H1 (cell line): Measurements from ENCODE around the gene ANO2. TPM values are rescaled to one million over a fixed set of nuclear protein-coding genes. Genes with fewer than 3 reads are reported as not detected.

Source experiments
- CTCF ChIA-PET: fragments of 300-600 bp; sonication (Branson Sonifier 250); formaldehyde crosslinking; loops from one replicate; lab custom pipeline; 2021; ENCODE audit not compliant: partially characterized antibody; lab: Charles Lee
- POLR2A ChIA-PET: fragments of 300-600 bp; sonication (Branson Sonifier 250); formaldehyde crosslinking; loops from one replicate; lab custom pipeline; 2021; ENCODE audit warnings: inconsistent platforms; ENCODE audit not compliant: partially characterized antibody; lab: Charles Lee
- DNase-seq, 2 experiments: peaks; one replicate each; pipeline versions ENCODE4 v3.0.0 to v3.0.0-alpha.2; 2010 to 2022; ENCODE audit warnings: low spot score in 2 of 2, low read depth in 1 of 2, mixed read lengths in 1 of 2
- FAIRE-seq: peaks from 2 replicates; lab custom pipeline; 2011; peaks lifted over from hg19 to GRCh38; lab: Jason Lieb, UNC
- H2AFZ ChIP-seq: 2 replicates; pipeline ENCODE4 v1.8.1; 2012; ENCODE audit warnings: low read length, inconsistent platforms
- H2AK5ac ChIP-seq: 2 replicates; pipeline ENCODE4 v1.6.1; 2013; ENCODE audit warnings: low read depth, low read length
- H2BK120ac ChIP-seq: replicated peaks from 2 replicates; pipeline ENCODE3; 2013; ENCODE audit warnings: low read depth, low read length, inconsistent platforms
- H2BK12ac ChIP-seq: 2 replicates; pipeline ENCODE4 v1.6.1; 2013; ENCODE audit warnings: low read depth, low read length
- H2BK15ac ChIP-seq: 2 replicates; pipeline ENCODE4 v1.6.1; 2013; ENCODE audit warnings: low read length
- H2BK20ac ChIP-seq: 2 replicates; pipeline ENCODE4 v1.6.1; 2013; ENCODE audit warnings: low read length
- H2BK5ac ChIP-seq: 2 replicates; pipeline ENCODE4 v1.6.1; 2013; ENCODE audit warnings: low read depth, low read length
- H3K14ac ChIP-seq: 2 replicates; pipeline ENCODE4 v1.6.1; 2013; ENCODE audit warnings: inconsistent platforms; ENCODE audit not compliant: insufficient read length
- H3K18ac ChIP-seq: 2 replicates; pipeline ENCODE4 v1.6.1; 2013; ENCODE audit warnings: low read length; ENCODE audit errors: extremely low read depth
- H3K23ac ChIP-seq: 2 replicates; pipeline ENCODE4 v1.6.1; 2013; ENCODE audit warnings: inconsistent platforms; ENCODE audit not compliant: insufficient read length
- H3K23me2 ChIP-seq: 2 replicates; pipeline ENCODE4 v1.6.1; 2013; ENCODE audit warnings: low read depth, low read length
- H3K27ac ChIP-seq: 2 replicates; pipeline ENCODE4 v1.6.1; 2011; ENCODE audit warnings: low read depth, low read length, inconsistent platforms
- H3K27me3 ChIP-seq, 4 experiments: replicated peaks in 1 of 4; 1 replicate in 1 of 4; 2 replicates in 3 of 4; pipeline versions ENCODE4 v1.6.1 to v1.8.1; 2011 to 2013; ENCODE audit warnings: low read length in 3 of 4, mild to moderate bottlenecking in 3 of 4, inconsistent platforms in 2 of 4, mixed read lengths in 2 of 4, moderate library complexity in 1 of 4; ENCODE audit not compliant: control insufficient read depth in 3 of 4, insufficient read depth in 3 of 4; ENCODE audit errors: extremely low read depth in 1 of 4
- H3K36me3 ChIP-seq, 4 experiments: 2 replicates each; pipeline versions ENCODE4 v1.6.1 to v1.8.1; 2011 to 2013; ENCODE audit warnings: mild to moderate bottlenecking in 4 of 4, low read length in 3 of 4, moderate library complexity in 2 of 4, control low read depth in 1 of 4, inconsistent platforms in 1 of 4; ENCODE audit not compliant: insufficient read depth in 4 of 4, control insufficient read depth in 2 of 4
- H3K4ac ChIP-seq: replicated peaks from 2 replicates; pipeline ENCODE3; 2013; ENCODE audit warnings: low read length, low read depth, mixed read lengths, inconsistent platforms; ENCODE audit not compliant: insufficient read length
- H3K4me1 ChIP-seq, 4 experiments: replicated peaks in 1 of 4; 1 replicate in 1 of 4; 2 replicates in 3 of 4; pipeline versions ENCODE4 v1.6.1 to v1.8.1; 2011 to 2013; ENCODE audit warnings: low read length in 3 of 4, inconsistent platforms in 2 of 4, mixed read lengths in 1 of 4; ENCODE audit not compliant: insufficient read depth in 4 of 4, control insufficient read depth in 3 of 4
- H3K4me2 ChIP-seq, 2 experiments: 2 replicates each; pipeline versions ENCODE4 v1.6.1 to v1.8.1; 2011 to 2013; ENCODE audit warnings: low read depth in 2 of 2, low read length in 2 of 2, control low read depth in 1 of 2, inconsistent platforms in 1 of 2, mild to moderate bottlenecking in 1 of 2; ENCODE audit not compliant: insufficient read depth in 1 of 2
- H3K4me3 ChIP-seq, 4 experiments: fragments of 200-600, 300-600 bp in 1 of 4; sonication (generic), shearing (Covaris generic), sonication (Bioruptor Twin) in 1 of 4; 2 replicates each; pipeline versions ENCODE4 v1.5.1 to v1.8.1; 2011 to 2016; ENCODE audit warnings: low read length in 4 of 4, low read depth in 3 of 4, control low read depth in 2 of 4, inconsistent platforms in 2 of 4, mild to moderate bottlenecking in 2 of 4, mixed read lengths in 1 of 4, moderate library complexity in 1 of 4; ENCODE audit not compliant: insufficient read depth in 2 of 4; ENCODE audit errors: extremely low read depth in 1 of 4
- H3K56ac ChIP-seq: replicated peaks from 2 replicates; pipeline ENCODE3; 2013; ENCODE audit warnings: low read depth, mild to moderate bottlenecking, mixed read lengths, low read length, inconsistent platforms; ENCODE audit not compliant: insufficient read length
- H3K79me1 ChIP-seq: 2 replicates; pipeline ENCODE4 v1.6.1; 2013; ENCODE audit warnings: low read depth, low read length, control low read depth
- H3K79me2 ChIP-seq, 2 experiments: 2 replicates each; pipeline versions ENCODE4 v1.6.1 to v1.8.1; 2012 to 2013; ENCODE audit warnings: low read length in 2 of 2, mild to moderate bottlenecking in 2 of 2, inconsistent platforms in 1 of 2; ENCODE audit not compliant: insufficient read depth in 2 of 2, control insufficient read depth in 1 of 2
- H3K9ac ChIP-seq, 4 experiments: replicated peaks in 1 of 4; 1 replicate in 1 of 4; 2 replicates in 3 of 4; pipeline versions ENCODE4 v1.6.1 to v1.8.1; 2011 to 2013; ENCODE audit warnings: low read depth in 3 of 4, low read length in 3 of 4, control low read depth in 2 of 4, mild to moderate bottlenecking in 2 of 4, moderate library complexity in 2 of 4, inconsistent platforms in 1 of 4; ENCODE audit errors: extremely low read depth in 1 of 4
- H3K9me3 ChIP-seq, 2 experiments: 2 replicates each; pipeline versions ENCODE4 v1.6.1 to v1.8.1; 2012 to 2013; ENCODE audit warnings: mild to moderate bottlenecking in 2 of 2, moderate library complexity in 2 of 2, control low read depth in 1 of 2, inconsistent platforms in 1 of 2, low read depth in 1 of 2, low read length in 1 of 2, mixed read lengths in 1 of 2; ENCODE audit not compliant: insufficient read depth in 2 of 2
- H4K20me1 ChIP-seq, 2 experiments: replicated peaks in 1 of 2; 2 replicates each; pipeline versions ENCODE3 to v1.8.1; 2011 to 2013; ENCODE audit warnings: inconsistent platforms in 2 of 2, low read length in 2 of 2, mild to moderate bottlenecking in 1 of 2; ENCODE audit not compliant: insufficient read depth in 2 of 2, control insufficient read depth in 1 of 2
- H4K5ac ChIP-seq: 2 replicates; pipeline ENCODE4 v1.6.1; 2013; ENCODE audit warnings: low read length, low read depth, mixed read lengths, inconsistent platforms; ENCODE audit not compliant: insufficient read length
- H4K8ac ChIP-seq: 2 replicates; pipeline ENCODE4 v1.8.0; 2013; ENCODE audit warnings: mild to moderate bottlenecking, moderate library complexity, low read length, inconsistent platforms; ENCODE audit not compliant: insufficient read depth; ENCODE audit errors: extremely low read depth
- H4K91ac ChIP-seq: replicated peaks from 2 replicates; pipeline ENCODE3; 2013; ENCODE audit warnings: low read length, mixed read lengths, inconsistent platforms; ENCODE audit not compliant: insufficient read length
- ASH2L ChIP-seq: fragments of 200-600, 300-600 bp; sonication (generic); IDR thresholded peaks from one replicate; pipeline ENCODE4 v1.7.1; 2017; ENCODE audit warnings: low read length
- ATF3 ChIP-seq: IDR thresholded peaks from 2 replicates; pipeline ENCODE4 v1.6.1; 2011; ENCODE audit warnings: low read depth, mild to moderate bottlenecking, low read length; ENCODE audit not compliant: insufficient read depth
- BCL11A ChIP-seq, 2 experiments: IDR thresholded peaks; one replicate each; pipeline ENCODE4 v1.6.1; 2011; ENCODE audit warnings: low read depth in 2 of 2, low read length in 2 of 2, mild to moderate bottlenecking in 2 of 2
- BRCA1 ChIP-seq: IDR thresholded peaks from 2 replicates; pipeline ENCODE4 v1.6.1; 2012; ENCODE audit warnings: low read depth, low read length, improper control_type of control experiment
- CHD1 ChIP-seq: IDR thresholded peaks from 2 replicates; pipeline ENCODE4 v1.6.1; 2012; ENCODE audit warnings: low read depth, low read length, improper control_type of control experiment
- CHD2 ChIP-seq: IDR thresholded peaks from 2 replicates; pipeline ENCODE4 v1.6.1; 2012; ENCODE audit warnings: low read length, improper control_type of control experiment
- CREB1 ChIP-seq: IDR thresholded peaks from 2 replicates; pipeline ENCODE4 v1.6.1; 2012; ENCODE audit warnings: inconsistent platforms
- GABPA ChIP-seq: IDR thresholded peaks from 2 replicates; pipeline ENCODE4 v1.6.1; 2011; ENCODE audit warnings: mild to moderate bottlenecking, low read length, moderate library complexity, borderline replicate concordance; ENCODE audit not compliant: insufficient read depth
- JUN ChIP-seq: IDR thresholded peaks from 2 replicates; pipeline ENCODE4 v1.6.1; 2011; ENCODE audit warnings: low read depth, mild to moderate bottlenecking, improper control_type of control experiment, low read length
- POU5F1 ChIP-seq: IDR thresholded peaks from 2 replicates; pipeline ENCODE4 v1.6.1; 2011; ENCODE audit warnings: low read depth, mild to moderate bottlenecking, low read length, moderate library complexity
- RNF2 ChIP-seq: fragments of 200-900, 300-1000 bp; sonication (generic); IDR thresholded peaks from 2 replicates; pipeline ENCODE4 v1.7.1; 2016; ENCODE audit warnings: borderline replicate concordance, low read depth, mild to moderate bottlenecking, antibody characterized with exemption, low read length; ENCODE audit not compliant: poor library complexity, severe bottlenecking; ENCODE audit errors: missing control alignments
- SIN3A ChIP-seq, 2 experiments: IDR thresholded peaks in 1 of 2; conservative IDR thresholded peaks in 1 of 2; 2 replicates each; pipeline ENCODE4 v1.6.1; 2011 to 2012; ENCODE audit warnings: low read length in 2 of 2, improper control_type of control experiment in 1 of 2, low read depth in 1 of 2, mild to moderate bottlenecking in 1 of 2
- SUZ12 ChIP-seq: fragments of 200-600 bp; sonication (generic); IDR thresholded peaks from 2 replicates; pipeline ENCODE4 v1.6.1; 2012; ENCODE audit warnings: mild to moderate bottlenecking, inconsistent platforms, low read length, moderate library complexity, mixed read lengths
- TAF1 ChIP-seq: IDR thresholded peaks from 2 replicates; pipeline ENCODE4 v1.6.1; 2011; ENCODE audit warnings: mild to moderate bottlenecking, low read depth, low read length
- ZNF274 ChIP-seq: IDR thresholded peaks from 2 replicates; pipeline ENCODE4 v1.7.0; 2012; ENCODE audit warnings: low read length, borderline replicate concordance; ENCODE audit errors: extremely low read depth
- WGBS, 2 experiments: shearing (Covaris generic) in 1 of 2; methylation state at CpG; one replicate each; pipeline versions ENCODE4 v1.1.6 to v1.1.7; 2013 to 2015; ENCODE audit warnings: low lambda C conversion rate in 2 of 2, mixed read lengths in 2 of 2, inconsistent platforms in 1 of 2, low coverage in 1 of 2, missing lambda C conversion rate in 1 of 2; ENCODE audit not compliant: insufficient replicate concordance in 2 of 2, insufficient coverage in 1 of 2, insufficient read length in 1 of 2; ENCODE audit errors: extremely low coverage in 1 of 2, missing lambda C conversion rate in 1 of 2; 5-methylcytosine and 5-hydroxymethylcytosine counted together
- polyA plus RNA-seq, 7 experiments: library from polyadenylated mRNA; depleted of rRNA in 3 of 7; stranded (reverse) in 5 of 7; unstranded in 2 of 7; fragments of >200 nt in 5 of 7; fragments of 200-250 nt in 2 of 7; gene quantifications; 1 replicate in 5 of 7; 2 replicates in 1 of 7; 4 replicates in 1 of 7; pipeline versions ENCODE4 v1.2.1 to v1.2.3, GENCODE V29; 2011 to 2013; ENCODE audit warnings: missing spikeins in 2 of 7, mixed read lengths in 2 of 7
- total RNA-seq: library from RNA; stranded (reverse); fragmentation: NEBNext Ultra II Directional; extraction: Animal tissue kit (Norgen Biotek cat#: 25700); gene quantifications from 2 replicates; pipeline ENCODE4 v1.2.1, GENCODE V29; 2021

ANO2 gene
- total and polyA plus RNA-seq, 2 of the 8 experiments (the other 6 are each of a cell fraction or from before 2014, with no cell fraction given): 1.9 to 5.5 TPM

- H3K23ac ChIP-seq: no peak overlapping the region
- H2BK5ac ChIP-seq: no peak overlapping the region
- no peak overlapping the region for H4K8ac ChIP-seq
- no peaks in the 10 kb centered on the region for H3K79me2 ChIP-seq
- H2AFZ ChIP-seq: no peak overlapping the region
- H3K27ac ChIP-seq: no peak overlapping the region
- ChIA-PET CTCF (interaction anchor here (1.2 to 7.3 kb wide), 3 partner anchors 9 to 27 kb away, joined by 3 to 35 read pairs (median 11); no protein-coding TSS in a partner anchor), POLR2A (no interaction called here)
- H3K14ac ChIP-seq: no peak overlapping the region
- no peak overlapping the region for H3K4me2 ChIP-seq
- no peak for DNase-seq
- no peak overlapping the region for H2BK20ac ChIP-seq
- no peak overlapping the region for H3K56ac ChIP-seq
- no peaks in the 10 kb centered on the region for H3K36me3 ChIP-seq
- WGBS, 2 experiments: 93% methylated on average over 5 of the region's 5 CpGs; no CpG with 5 or more reads in 1 of the 2 experiments
- no peaks in the 10 kb centered on the region for H3K23me2 ChIP-seq
- H4K91ac ChIP-seq: no peak overlapping the region
- no peak overlapping the region for H2BK120ac ChIP-seq
- FAIRE-seq: no peak
- no peaks in the 10 kb centered on the region for H3K9me3 ChIP-seq
- H3K9ac ChIP-seq: no peak overlapping the region
- H3K4ac ChIP-seq: no peak overlapping the region
- H3K27me3 ChIP-seq: no peaks in the 10 kb centered on the region
- H3K79me1 ChIP-seq: no peaks in the 10 kb centered on the region
- no peak overlapping the region for H4K5ac ChIP-seq
- H3K18ac ChIP-seq: no peak overlapping the region
- no peak overlapping the region for H3K4me3 ChIP-seq
- no peak overlapping the region for H2BK12ac ChIP-seq
- no peaks in the 10 kb centered on the region for H3K4me1 ChIP-seq
- H2AK5ac ChIP-seq: no peak overlapping the region
- H4K20me1 ChIP-seq: no peaks in the 10 kb centered on the region
- no peak overlapping the region for H2BK15ac ChIP-seq
- TF ChIP-seq ASH2L (no peak), TAF1 (no peak), CHD1 (no peak), SUZ12 (no peak; the same call in 1 of the 2 replicates), RNF2 (no peak), POU5F1 (no peak), BRCA1 (no peak), ATF3 (no peak), SIN3A (conservative IDR thresholded peaks at IDR 0.05 in 1 of 2, IDR thresholded peaks at IDR 0.05 in 1 of 2; ENCODE audit: low read depth in 1 of 2, low read length in 2 of 2) (no peak), BCL11A (IDR thresholded peaks at IDR 0.05; ENCODE audit: low read depth in 2 of 2, low read length in 2 of 2) (no peak), JUN (no peak), GABPA (no peak), CREB1 (no peak), CHD2 (no peak), ZNF274 (no peak)
Observed at GRCh38 chr12:5718073-5718472, 227.0 kb downstream of the ANO2 start.
